H1 (cell line): ENCODE data around the gene ALDH5A1. TPM values are rescaled to one million over a fixed set of nuclear protein-coding genes. Genes with fewer than 3 reads are reported as not detected.

Experiments used
- CTCF ChIA-PET: fragments of 300-600 bp; sonication (Branson Sonifier 250); formaldehyde crosslinking; loops from one replicate; lab custom pipeline; 2021; ENCODE audit not compliant: partially characterized antibody; lab: Charles Lee
- POLR2A ChIA-PET: fragments of 300-600 bp; sonication (Branson Sonifier 250); formaldehyde crosslinking; loops from one replicate; lab custom pipeline; 2021; ENCODE audit warnings: inconsistent platforms; ENCODE audit not compliant: partially characterized antibody; lab: Charles Lee
- DNase-seq, 2 experiments: peaks; one replicate each; pipeline versions ENCODE4 v3.0.0 to v3.0.0-alpha.2; 2010 to 2022; ENCODE audit warnings: low spot score in 2 of 2, low read depth in 1 of 2, mixed read lengths in 1 of 2
- FAIRE-seq: peaks from 2 replicates; lab custom pipeline; 2011; peaks lifted over from hg19 to GRCh38; lab: Jason Lieb, UNC
- H2AFZ ChIP-seq: 2 replicates; pipeline ENCODE4 v1.8.1; 2012; ENCODE audit warnings: low read length, inconsistent platforms
- H2AK5ac ChIP-seq: 2 replicates; pipeline ENCODE4 v1.6.1; 2013; ENCODE audit warnings: low read depth, low read length
- H2BK120ac ChIP-seq: replicated peaks from 2 replicates; pipeline ENCODE3; 2013; ENCODE audit warnings: low read depth, low read length, inconsistent platforms
- H2BK12ac ChIP-seq: 2 replicates; pipeline ENCODE4 v1.6.1; 2013; ENCODE audit warnings: low read depth, low read length
- H2BK15ac ChIP-seq: 2 replicates; pipeline ENCODE4 v1.6.1; 2013; ENCODE audit warnings: low read length
- H2BK20ac ChIP-seq: 2 replicates; pipeline ENCODE4 v1.6.1; 2013; ENCODE audit warnings: low read length
- H2BK5ac ChIP-seq: 2 replicates; pipeline ENCODE4 v1.6.1; 2013; ENCODE audit warnings: low read depth, low read length
- H3K14ac ChIP-seq: 2 replicates; pipeline ENCODE4 v1.6.1; 2013; ENCODE audit warnings: inconsistent platforms; ENCODE audit not compliant: insufficient read length
- H3K18ac ChIP-seq: 2 replicates; pipeline ENCODE4 v1.6.1; 2013; ENCODE audit warnings: low read length; ENCODE audit errors: extremely low read depth
- H3K23ac ChIP-seq: 2 replicates; pipeline ENCODE4 v1.6.1; 2013; ENCODE audit warnings: inconsistent platforms; ENCODE audit not compliant: insufficient read length
- H3K23me2 ChIP-seq: 2 replicates; pipeline ENCODE4 v1.6.1; 2013; ENCODE audit warnings: low read depth, low read length
- H3K27ac ChIP-seq: 2 replicates; pipeline ENCODE4 v1.6.1; 2011; ENCODE audit warnings: low read depth, low read length, inconsistent platforms
- H3K27me3 ChIP-seq, 4 experiments: replicated peaks in 1 of 4; 1 replicate in 1 of 4; 2 replicates in 3 of 4; pipeline versions ENCODE4 v1.6.1 to v1.8.1; 2011 to 2013; ENCODE audit warnings: low read length in 3 of 4, mild to moderate bottlenecking in 3 of 4, inconsistent platforms in 2 of 4, mixed read lengths in 2 of 4, moderate library complexity in 1 of 4; ENCODE audit not compliant: control insufficient read depth in 3 of 4, insufficient read depth in 3 of 4; ENCODE audit errors: extremely low read depth in 1 of 4
- H3K36me3 ChIP-seq, 4 experiments: 2 replicates each; pipeline versions ENCODE4 v1.6.1 to v1.8.1; 2011 to 2013; ENCODE audit warnings: mild to moderate bottlenecking in 4 of 4, low read length in 3 of 4, moderate library complexity in 2 of 4, control low read depth in 1 of 4, inconsistent platforms in 1 of 4; ENCODE audit not compliant: insufficient read depth in 4 of 4, control insufficient read depth in 2 of 4
- H3K4ac ChIP-seq: replicated peaks from 2 replicates; pipeline ENCODE3; 2013; ENCODE audit warnings: low read length, low read depth, mixed read lengths, inconsistent platforms; ENCODE audit not compliant: insufficient read length
- H3K4me1 ChIP-seq, 4 experiments: replicated peaks in 1 of 4; 1 replicate in 1 of 4; 2 replicates in 3 of 4; pipeline versions ENCODE4 v1.6.1 to v1.8.1; 2011 to 2013; ENCODE audit warnings: low read length in 3 of 4, inconsistent platforms in 2 of 4, mixed read lengths in 1 of 4; ENCODE audit not compliant: insufficient read depth in 4 of 4, control insufficient read depth in 3 of 4
- H3K4me2 ChIP-seq, 2 experiments: 2 replicates each; pipeline versions ENCODE4 v1.6.1 to v1.8.1; 2011 to 2013; ENCODE audit warnings: low read depth in 2 of 2, low read length in 2 of 2, control low read depth in 1 of 2, inconsistent platforms in 1 of 2, mild to moderate bottlenecking in 1 of 2; ENCODE audit not compliant: insufficient read depth in 1 of 2
- H3K4me3 ChIP-seq, 4 experiments: fragments of 200-600, 300-600 bp in 1 of 4; sonication (generic), shearing (Covaris generic), sonication (Bioruptor Twin) in 1 of 4; 2 replicates each; pipeline versions ENCODE4 v1.5.1 to v1.8.1; 2011 to 2016; ENCODE audit warnings: low read length in 4 of 4, low read depth in 3 of 4, control low read depth in 2 of 4, inconsistent platforms in 2 of 4, mild to moderate bottlenecking in 2 of 4, mixed read lengths in 1 of 4, moderate library complexity in 1 of 4; ENCODE audit not compliant: insufficient read depth in 2 of 4; ENCODE audit errors: extremely low read depth in 1 of 4
- H3K56ac ChIP-seq: replicated peaks from 2 replicates; pipeline ENCODE3; 2013; ENCODE audit warnings: low read depth, mild to moderate bottlenecking, mixed read lengths, low read length, inconsistent platforms; ENCODE audit not compliant: insufficient read length
- H3K79me1 ChIP-seq: 2 replicates; pipeline ENCODE4 v1.6.1; 2013; ENCODE audit warnings: low read depth, low read length, control low read depth
- H3K79me2 ChIP-seq, 2 experiments: 2 replicates each; pipeline versions ENCODE4 v1.6.1 to v1.8.1; 2012 to 2013; ENCODE audit warnings: low read length in 2 of 2, mild to moderate bottlenecking in 2 of 2, inconsistent platforms in 1 of 2; ENCODE audit not compliant: insufficient read depth in 2 of 2, control insufficient read depth in 1 of 2
- H3K9ac ChIP-seq, 4 experiments: replicated peaks in 1 of 4; 1 replicate in 1 of 4; 2 replicates in 3 of 4; pipeline versions ENCODE4 v1.6.1 to v1.8.1; 2011 to 2013; ENCODE audit warnings: low read depth in 3 of 4, low read length in 3 of 4, control low read depth in 2 of 4, mild to moderate bottlenecking in 2 of 4, moderate library complexity in 2 of 4, inconsistent platforms in 1 of 4; ENCODE audit errors: extremely low read depth in 1 of 4
- H3K9me3 ChIP-seq, 2 experiments: 2 replicates each; pipeline versions ENCODE4 v1.6.1 to v1.8.1; 2012 to 2013; ENCODE audit warnings: mild to moderate bottlenecking in 2 of 2, moderate library complexity in 2 of 2, control low read depth in 1 of 2, inconsistent platforms in 1 of 2, low read depth in 1 of 2, low read length in 1 of 2, mixed read lengths in 1 of 2; ENCODE audit not compliant: insufficient read depth in 2 of 2
- H4K20me1 ChIP-seq, 2 experiments: replicated peaks in 1 of 2; 2 replicates each; pipeline versions ENCODE3 to v1.8.1; 2011 to 2013; ENCODE audit warnings: inconsistent platforms in 2 of 2, low read length in 2 of 2, mild to moderate bottlenecking in 1 of 2; ENCODE audit not compliant: insufficient read depth in 2 of 2, control insufficient read depth in 1 of 2
- H4K5ac ChIP-seq: 2 replicates; pipeline ENCODE4 v1.6.1; 2013; ENCODE audit warnings: low read length, low read depth, mixed read lengths, inconsistent platforms; ENCODE audit not compliant: insufficient read length
- H4K8ac ChIP-seq: 2 replicates; pipeline ENCODE4 v1.8.0; 2013; ENCODE audit warnings: mild to moderate bottlenecking, moderate library complexity, low read length, inconsistent platforms; ENCODE audit not compliant: insufficient read depth; ENCODE audit errors: extremely low read depth
- H4K91ac ChIP-seq: replicated peaks from 2 replicates; pipeline ENCODE3; 2013; ENCODE audit warnings: low read length, mixed read lengths, inconsistent platforms; ENCODE audit not compliant: insufficient read length
- ASH2L ChIP-seq: fragments of 200-600, 300-600 bp; sonication (generic); IDR thresholded peaks from one replicate; pipeline ENCODE4 v1.7.1; 2017; ENCODE audit warnings: low read length
- CHD1 ChIP-seq: IDR thresholded peaks from 2 replicates; pipeline ENCODE4 v1.6.1; 2012; ENCODE audit warnings: low read depth, low read length, improper control_type of control experiment
- GABPA ChIP-seq: IDR thresholded peaks from 2 replicates; pipeline ENCODE4 v1.6.1; 2011; ENCODE audit warnings: mild to moderate bottlenecking, low read length, moderate library complexity, borderline replicate concordance; ENCODE audit not compliant: insufficient read depth
- PHF8 ChIP-seq: fragments of 200-600 bp; sonication (generic); conservative IDR thresholded peaks from 2 replicates; pipeline ENCODE4 v1.7.1; 2012; ENCODE audit warnings: low read depth, mild to moderate bottlenecking, inconsistent platforms, low read length, moderate library complexity
- SIN3A ChIP-seq, 2 experiments: IDR thresholded peaks in 1 of 2; conservative IDR thresholded peaks in 1 of 2; 2 replicates each; pipeline ENCODE4 v1.6.1; 2011 to 2012; ENCODE audit warnings: low read length in 2 of 2, improper control_type of control experiment in 1 of 2, low read depth in 1 of 2, mild to moderate bottlenecking in 1 of 2
- SP4 ChIP-seq: IDR thresholded peaks from 2 replicates; pipeline ENCODE4 v1.6.1; 2012; ENCODE audit warnings: low read length, inconsistent platforms
- TEAD4 ChIP-seq: IDR thresholded peaks from 2 replicates; pipeline ENCODE4 v1.6.1; 2012; ENCODE audit warnings: low read depth, low read length, inconsistent platforms, mixed read lengths
- ZNF274 ChIP-seq: IDR thresholded peaks from 2 replicates; pipeline ENCODE4 v1.7.0; 2012; ENCODE audit warnings: low read length, borderline replicate concordance; ENCODE audit errors: extremely low read depth
- WGBS, 2 experiments: shearing (Covaris generic) in 1 of 2; methylation state at CpG; one replicate each; pipeline versions ENCODE4 v1.1.6 to v1.1.7; 2013 to 2015; ENCODE audit warnings: low lambda C conversion rate in 2 of 2, mixed read lengths in 2 of 2, inconsistent platforms in 1 of 2, low coverage in 1 of 2, missing lambda C conversion rate in 1 of 2; ENCODE audit not compliant: insufficient replicate concordance in 2 of 2, insufficient coverage in 1 of 2, insufficient read length in 1 of 2; ENCODE audit errors: extremely low coverage in 1 of 2, missing lambda C conversion rate in 1 of 2; 5-methylcytosine and 5-hydroxymethylcytosine counted together
- polyA plus RNA-seq, 7 experiments: library from polyadenylated mRNA; depleted of rRNA in 3 of 7; stranded (reverse) in 5 of 7; unstranded in 2 of 7; fragments of >200 nt in 5 of 7; fragments of 200-250 nt in 2 of 7; gene quantifications; 1 replicate in 5 of 7; 2 replicates in 1 of 7; 4 replicates in 1 of 7; pipeline versions ENCODE4 v1.2.1 to v1.2.3, GENCODE V29; 2011 to 2013; ENCODE audit warnings: missing spikeins in 2 of 7, mixed read lengths in 2 of 7
- total RNA-seq: library from RNA; stranded (reverse); fragmentation: NEBNext Ultra II Directional; extraction: Animal tissue kit (Norgen Biotek cat#: 25700); gene quantifications from 2 replicates; pipeline ENCODE4 v1.2.1, GENCODE V29; 2021

ALDH5A1 gene
- total and polyA plus RNA-seq, 2 of the 8 experiments (the other 6 are each of a cell fraction or from before 2014, with no cell fraction given), result 1.5 to 2.4 TPM

- H2BK5ac ChIP-seq, result no peak overlapping the region
- no peak overlapping the region for H4K8ac ChIP-seq
- TF ChIP-seq ASH2L (no peak), ZNF274 (no peak), CHD1 (no peak), GABPA (no peak), TEAD4 (no peak), PHF8 (no peak), SIN3A (conservative IDR thresholded peaks at IDR 0.05 in 1 of 2, IDR thresholded peaks at IDR 0.05 in 1 of 2; ENCODE audit: low read depth in 1 of 2, low read length in 2 of 2) (no peak), SP4 (no peak)
- H3K27me3 ChIP-seq, result peaks cover 0 to 6% (median 3%) of the 10 kb centered on the region in 4 experiments; a peak in 4 of 7 replicates
- H3K4me3 ChIP-seq, result no peak overlapping the region
- H2BK20ac ChIP-seq, result no peak overlapping the region
- H4K91ac ChIP-seq, result no peak overlapping the region
- no peak overlapping the region for H3K14ac ChIP-seq
- POLR2A ChIA-PET, result interaction anchor here (0.7 to 1.0 kb wide), 2 partner anchors 132 to 152 kb away, joined by 3 to 4 read pairs; no protein-coding TSS in a partner anchor
- H3K27ac ChIP-seq, result no peak overlapping the region
- CTCF ChIA-PET, result interaction anchor here (0.7 to 2.9 kb wide), 6 partner anchors 11 to 139 kb away, joined by 3 to 18 read pairs (median 4); no protein-coding TSS in a partner anchor
- H2BK15ac ChIP-seq, result no peak overlapping the region
- no peak overlapping the region for H2BK120ac ChIP-seq
- no peaks in the 10 kb centered on the region for H3K79me1 ChIP-seq
- no peak overlapping the region for H2BK12ac ChIP-seq
- H3K9ac ChIP-seq, result no peak overlapping the region
- DNase-seq (no peak), FAIRE-seq (no peak)
- 91% methylated on average over 5 of the region's 5 CpGs; no CpG with 5 or more reads in 1 of the 2 experiments for WGBS, 2 experiments
- no peak overlapping the region for H4K5ac ChIP-seq
- no peak overlapping the region for H2AK5ac ChIP-seq
- H3K4me1 ChIP-seq, result 0 out of 7 replicates have a peak, but pooled peaks cover 0 to 3% (median 0%) of the 10 kb centered on the region in 4 experiments
- no peak overlapping the region for H2AFZ ChIP-seq
- H3K23ac ChIP-seq, result no peak overlapping the region
- H3K36me3 ChIP-seq, result 0 out of 8 replicates have a peak, but pooled peaks cover 0 to 3% (median 0%) of the 10 kb centered on the region in 4 experiments
- no peak overlapping the region for H3K18ac ChIP-seq
- no peaks in the 10 kb centered on the region; the same call in 1 of the 2 replicates for H3K23me2 ChIP-seq
- H3K9me3 ChIP-seq, result no peaks in the 10 kb centered on the region
- H4K20me1 ChIP-seq, result no peaks in the 10 kb centered on the region
- no peaks in the 10 kb centered on the region for H3K79me2 ChIP-seq
- no peak overlapping the region for H3K56ac ChIP-seq
- no peak overlapping the region for H3K4me2 ChIP-seq
- no peak overlapping the region for H3K4ac ChIP-seq
Observed at GRCh38 chr6:24569811-24570210, 75.0 kb downstream of the ALDH5A1 start.
